ENCODE data around the gene DES. TPM values are rescaled to one million over a fixed set of nuclear protein-coding genes. Genes with fewer than 3 reads are reported as not detected.
"Not testable (repeated sequence)": the region's sequence is repeated elsewhere in the genome, so short reads cannot be mapped to it uniquely, and the experiment has no call there.

Gene DES
- total RNA-seq, 1 experiment from 2014 or later = not detected

DNA sequence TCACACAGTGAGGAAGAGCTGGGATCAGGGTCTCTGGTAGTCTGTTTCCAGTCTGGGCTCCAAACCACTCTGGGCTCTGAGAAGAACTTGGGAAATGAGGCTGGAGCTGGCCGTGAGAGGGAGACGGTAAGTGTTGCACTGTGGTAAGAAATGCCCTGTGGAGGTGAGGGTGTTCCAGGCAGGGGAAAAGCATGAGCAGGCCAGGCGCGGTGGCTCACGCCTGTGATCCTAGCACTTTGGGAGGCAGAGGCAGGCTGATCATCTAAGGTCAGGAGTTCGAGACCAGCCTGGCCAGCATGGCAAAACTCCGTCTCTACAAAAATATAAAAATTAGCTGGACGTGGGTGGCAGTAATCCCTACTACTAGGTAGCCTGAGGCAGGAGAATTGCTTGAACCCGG, 14.3 kb upstream of the DES start:
- no peak overlapping the region for H3K27ac ChIP-seq (ENCODE audit: low read length)
- no peak overlapping the region for H3K9ac ChIP-seq (ENCODE audit: low read length)
- no peaks in the 10 kb centered on the region for H3K27me3 ChIP-seq (ENCODE audit: low read length)
- no peaks in the 10 kb centered on the region for H3K9me2 ChIP-seq (replicated peaks; ENCODE audit: insufficient read depth, low read length)
- no peak for DNase-seq
- no peaks in the 10 kb centered on the region for H3K36me3 ChIP-seq (ENCODE audit: insufficient read depth, low read length)
- no peak overlapping the region for H3K4me3 ChIP-seq (ENCODE audit: low read length)
- no peaks in the 10 kb centered on the region for H3K4me1 ChIP-seq (ENCODE audit: low read length)
- no peaks in the 10 kb centered on the region for H4K20me1 ChIP-seq (ENCODE audit: insufficient read depth, low read depth, low read length)
- H2AFZ ChIP-seq (ENCODE audit: low read length) = no peak overlapping the region
- H3K4me2 ChIP-seq (ENCODE audit: low read depth, low read length, poor library complexity, severe bottlenecking) = no peak overlapping the region
- no peaks in the 10 kb centered on the region for H3K9me3 ChIP-seq (ENCODE audit: low read length)
- no peaks in the 10 kb centered on the region for H3K79me2 ChIP-seq (ENCODE audit: low read length)

DNA sequence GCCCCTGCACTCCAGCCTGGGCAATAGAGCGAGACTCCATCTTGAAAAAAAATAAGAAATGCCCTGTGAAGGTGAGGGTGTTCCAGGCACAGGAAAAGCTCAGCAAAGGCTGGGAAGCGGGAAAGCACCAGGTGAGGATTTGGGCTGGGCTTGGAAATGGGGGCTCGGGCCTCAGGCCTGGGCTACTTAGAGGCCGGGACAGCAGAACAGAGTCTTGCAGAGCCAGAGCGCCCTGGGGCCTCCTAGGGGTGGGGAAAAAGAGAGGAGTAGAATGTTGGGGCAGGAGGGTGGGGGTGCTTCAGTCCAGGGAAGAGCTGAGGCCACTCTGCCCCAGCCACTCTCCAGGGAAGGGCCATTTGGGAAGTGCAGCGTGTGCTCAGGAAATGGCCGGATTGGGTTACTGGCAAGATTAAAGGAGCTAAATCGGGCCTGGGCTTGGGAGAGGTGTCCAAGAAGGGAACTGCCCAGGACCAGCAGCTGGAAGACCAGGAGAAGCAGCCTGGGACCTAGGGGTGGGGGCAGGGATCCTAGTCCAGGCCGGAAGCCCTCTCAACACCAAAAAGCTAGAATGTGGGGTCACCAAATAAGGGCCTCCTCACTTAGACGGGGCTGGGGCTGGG, 13.8 kb upstream of the DES start:
- Histone ChIP-seq H4K20me1 (ENCODE audit: insufficient read depth, low read depth, low read length) (no peaks in the 10 kb centered on the region), H3K4me2 (ENCODE audit: low read depth, low read length, poor library complexity, severe bottlenecking) (no peak overlapping the region), H3K9me2 (replicated peaks; ENCODE audit: insufficient read depth, low read length) (no peaks in the 10 kb centered on the region), H2AFZ (ENCODE audit: low read length) (no peak overlapping the region), H3K9ac (ENCODE audit: low read length) (no peak overlapping the region), H3K4me1 (ENCODE audit: low read length) (no peaks in the 10 kb centered on the region), H3K27me3 (ENCODE audit: low read length) (no peaks in the 10 kb centered on the region), H3K79me2 (ENCODE audit: low read length) (no peaks in the 10 kb centered on the region), H3K9me3 (ENCODE audit: low read length) (no peaks in the 10 kb centered on the region), H3K36me3 (ENCODE audit: insufficient read depth, low read length) (no peaks in the 10 kb centered on the region), H3K4me3 (ENCODE audit: low read length) (no peak overlapping the region), H3K27ac (ENCODE audit: low read length) (no peak overlapping the region)
- no peak for DNase-seq

DNA sequence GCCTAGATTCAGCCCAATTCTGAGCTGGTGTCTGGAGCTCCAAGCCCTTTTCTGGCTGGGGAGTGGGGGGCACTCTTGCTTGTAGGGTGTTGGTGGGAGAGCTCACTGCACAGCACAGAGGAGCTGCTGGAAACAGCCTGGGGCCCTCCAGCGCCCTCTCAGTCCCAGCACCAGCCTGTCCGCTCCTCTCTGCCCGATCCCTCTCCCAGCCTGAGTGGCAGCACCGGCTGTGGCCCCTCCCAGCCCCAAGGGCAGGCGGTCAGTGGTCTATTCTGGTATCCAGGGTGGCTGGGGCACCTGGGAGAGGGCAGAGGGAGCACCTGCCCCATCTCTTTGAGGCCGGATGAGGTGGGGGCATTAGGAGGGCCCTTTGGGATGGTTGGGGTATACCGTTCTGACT, 13.2 kb upstream of the DES start:
- Histone ChIP-seq H3K36me3 (ENCODE audit: insufficient read depth, low read length) (no peaks in the 10 kb centered on the region), H3K9me3 (ENCODE audit: low read length) (no peaks in the 10 kb centered on the region), H2AFZ (ENCODE audit: low read length) (no peak overlapping the region), H3K79me2 (ENCODE audit: low read length) (no peaks in the 10 kb centered on the region), H3K4me1 (ENCODE audit: low read length) (no peaks in the 10 kb centered on the region), H3K9ac (ENCODE audit: low read length) (no peak overlapping the region), H3K4me3 (ENCODE audit: low read length) (no peak overlapping the region), H4K20me1 (ENCODE audit: insufficient read depth, low read depth, low read length) (no peaks in the 10 kb centered on the region), H3K4me2 (ENCODE audit: low read depth, low read length, poor library complexity, severe bottlenecking) (no peak overlapping the region), H3K27me3 (ENCODE audit: low read length) (no peaks in the 10 kb centered on the region), H3K27ac (ENCODE audit: low read length) (no peak overlapping the region), H3K9me2 (replicated peaks; ENCODE audit: insufficient read depth, low read length) (no peaks in the 10 kb centered on the region)
- no peak for DNase-seq

DNA sequence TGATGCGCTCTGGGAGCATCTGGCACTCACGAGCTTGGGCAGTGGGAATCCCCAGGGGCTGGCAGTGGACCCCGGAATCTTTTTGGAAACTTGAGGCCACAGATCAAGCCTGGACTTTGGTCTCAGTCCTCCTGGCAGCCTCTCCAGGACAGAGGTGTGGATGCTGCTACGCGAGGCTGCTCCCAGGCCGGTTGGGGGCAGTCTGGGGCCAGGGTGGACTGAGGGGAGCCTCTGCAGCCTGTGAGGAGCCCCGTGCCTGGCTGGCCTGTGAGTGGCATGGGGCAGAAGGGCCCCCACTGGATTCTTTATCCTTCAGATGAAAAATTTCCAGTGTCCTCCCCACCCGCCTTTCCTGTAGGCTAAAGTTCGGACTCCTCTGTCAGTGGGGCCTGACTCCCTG, 12.7 kb upstream of the DES start:
- H3K4me1 ChIP-seq (ENCODE audit: low read length) = no peaks in the 10 kb centered on the region
- no peaks in the 10 kb centered on the region for H3K36me3 ChIP-seq (ENCODE audit: insufficient read depth, low read length)
- H2AFZ ChIP-seq (ENCODE audit: low read length) = no peak overlapping the region
- H3K9ac ChIP-seq (ENCODE audit: low read length) = no peak overlapping the region
- H4K20me1 ChIP-seq (ENCODE audit: insufficient read depth, low read depth, low read length) = no peaks in the 10 kb centered on the region
- no peaks in the 10 kb centered on the region for H3K27me3 ChIP-seq (ENCODE audit: low read length)
- no peaks in the 10 kb centered on the region for H3K9me3 ChIP-seq (ENCODE audit: low read length)
- no peak overlapping the region for H3K27ac ChIP-seq (ENCODE audit: low read length)
- no peak overlapping the region for H3K4me3 ChIP-seq (ENCODE audit: low read length)
- no peaks in the 10 kb centered on the region for H3K79me2 ChIP-seq (ENCODE audit: low read length)
- H3K4me2 ChIP-seq (ENCODE audit: low read depth, low read length, poor library complexity, severe bottlenecking) = no peak overlapping the region
- H3K9me2 ChIP-seq (replicated peaks; ENCODE audit: insufficient read depth, low read length) = no peaks in the 10 kb centered on the region
- DNase-seq = no peak

DNA sequence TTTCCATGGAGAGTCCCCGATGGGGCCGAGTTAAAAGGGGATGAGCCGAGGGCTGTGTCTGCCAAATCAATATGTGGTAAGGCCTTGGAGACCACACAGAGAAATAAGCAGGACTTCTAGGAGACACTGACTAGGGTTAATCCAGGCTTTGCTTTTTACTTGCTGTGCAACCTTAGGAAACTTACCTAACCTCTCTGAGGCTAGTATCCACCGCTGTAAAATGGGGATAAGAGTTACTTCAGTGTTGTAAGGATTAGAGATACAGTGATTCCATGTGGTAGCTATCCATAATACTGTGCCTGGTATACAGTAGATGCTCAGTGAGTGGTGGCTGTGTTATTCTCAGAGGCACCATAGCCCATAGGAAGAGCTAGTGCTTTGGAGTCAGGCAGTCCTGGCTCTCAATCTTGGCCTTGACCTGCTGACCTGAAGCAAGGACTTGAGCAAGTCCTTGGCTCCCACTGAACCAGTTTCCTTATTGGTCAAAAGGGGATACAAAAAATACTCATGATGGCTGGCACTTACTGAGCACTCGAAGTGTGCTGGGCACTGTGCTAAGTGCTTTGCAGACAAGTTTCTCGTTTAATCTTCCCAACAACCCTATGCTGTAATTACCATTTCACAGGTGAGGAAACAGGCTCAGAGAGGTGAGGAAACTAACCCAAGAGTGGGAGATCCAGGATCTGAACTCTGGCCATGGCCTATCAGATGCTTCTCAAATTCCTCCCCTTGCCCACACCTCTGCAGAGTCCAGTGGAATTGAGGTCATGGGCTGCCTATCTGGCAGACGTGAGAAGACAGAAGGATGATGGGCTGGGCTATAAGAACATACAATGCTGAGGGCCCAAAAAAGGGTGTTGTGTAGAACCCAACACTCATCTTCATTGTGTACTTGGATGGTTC, 12.0 kb upstream of the DES start:
- no peaks in the 10 kb centered on the region for H3K9me2 ChIP-seq (replicated peaks; ENCODE audit: insufficient read depth, low read length)
- H3K79me2 ChIP-seq (ENCODE audit: low read length) = no peaks in the 10 kb centered on the region
- H4K20me1 ChIP-seq (ENCODE audit: insufficient read depth, low read depth, low read length) = no peaks in the 10 kb centered on the region
- no peaks in the 10 kb centered on the region for H3K27me3 ChIP-seq (ENCODE audit: low read length)
- no peak for DNase-seq
- H3K9ac ChIP-seq (ENCODE audit: low read length) = no peak overlapping the region
- H3K9me3 ChIP-seq (ENCODE audit: low read length) = no peaks in the 10 kb centered on the region
- H3K36me3 ChIP-seq (ENCODE audit: insufficient read depth, low read length) = no peaks in the 10 kb centered on the region
- H3K4me1 ChIP-seq (ENCODE audit: low read length) = no peaks in the 10 kb centered on the region
- H3K4me3 ChIP-seq (ENCODE audit: low read length) = no peak overlapping the region
- no peak overlapping the region for H3K27ac ChIP-seq (ENCODE audit: low read length)
- H2AFZ ChIP-seq (ENCODE audit: low read length) = no peak overlapping the region
- no peak overlapping the region for H3K4me2 ChIP-seq (ENCODE audit: low read depth, low read length, poor library complexity, severe bottlenecking)

DNA sequence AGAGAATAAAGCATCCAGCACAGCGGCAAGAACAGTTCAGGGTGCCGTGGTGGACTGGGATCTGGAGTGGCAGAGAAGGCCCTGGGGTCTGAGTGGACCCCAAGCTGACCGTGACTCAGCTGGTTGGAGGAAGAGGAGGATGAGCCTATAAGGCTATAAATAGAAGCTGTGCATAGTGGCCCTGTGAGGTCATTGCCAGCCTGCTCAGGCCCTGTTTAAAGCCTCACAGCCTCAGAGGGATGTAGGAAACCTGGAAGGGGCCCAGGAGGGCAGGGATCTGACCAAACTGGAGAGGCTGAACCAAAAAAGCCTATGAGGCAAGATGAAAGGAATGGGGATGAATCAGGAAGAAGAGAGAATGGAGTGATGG, 11.3 kb upstream of the DES start:
- Histone ChIP-seq H3K27me3 (ENCODE audit: low read length) (no peaks in the 10 kb centered on the region), H3K36me3 (ENCODE audit: insufficient read depth, low read length) (no peaks in the 10 kb centered on the region), H3K4me2 (ENCODE audit: low read depth, low read length, poor library complexity, severe bottlenecking) (no peak overlapping the region), H3K9me3 (ENCODE audit: low read length) (no peaks in the 10 kb centered on the region), H3K9ac (ENCODE audit: low read length) (no peak overlapping the region), H3K27ac (ENCODE audit: low read length) (no peak overlapping the region), H2AFZ (ENCODE audit: low read length) (no peak overlapping the region), H3K4me1 (ENCODE audit: low read length) (no peaks in the 10 kb centered on the region), H4K20me1 (ENCODE audit: insufficient read depth, low read depth, low read length) (no peaks in the 10 kb centered on the region), H3K4me3 (ENCODE audit: low read length) (no peak overlapping the region), H3K79me2 (ENCODE audit: low read length) (no peaks in the 10 kb centered on the region), H3K9me2 (replicated peaks; ENCODE audit: insufficient read depth, low read length) (no peaks in the 10 kb centered on the region)
- no peak for DNase-seq

DNA sequence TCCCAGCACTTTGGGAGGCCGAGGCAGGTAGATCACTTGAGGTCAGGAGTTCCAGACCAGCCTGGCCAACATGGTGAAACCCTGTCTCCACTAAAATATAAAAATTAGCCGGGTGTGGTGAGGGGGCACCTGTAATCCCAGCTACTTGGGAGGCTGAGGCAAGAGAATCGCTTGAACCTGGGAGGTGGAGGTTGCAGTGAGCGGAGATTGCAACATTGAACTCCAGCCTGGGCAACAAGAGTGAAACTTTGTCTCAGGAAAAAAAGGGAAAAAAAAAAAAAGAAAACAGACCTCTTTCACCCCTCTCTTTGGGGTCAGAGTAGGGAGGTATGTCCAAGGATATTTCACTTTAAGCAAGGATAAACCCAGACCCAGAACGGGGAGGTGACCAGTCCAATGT, 10.8 kb upstream of the DES start:
- not testable (repeated sequence) for H2AFZ ChIP-seq (ENCODE audit: low read length); H3K9ac ChIP-seq (ENCODE audit: low read length); H3K4me3 ChIP-seq (ENCODE audit: low read length); H3K9me2 ChIP-seq (replicated peaks; ENCODE audit: insufficient read depth, low read length); H3K27me3 ChIP-seq (ENCODE audit: low read length); DNase-seq; H3K36me3 ChIP-seq (ENCODE audit: insufficient read depth, low read length); H3K9me3 ChIP-seq (ENCODE audit: low read length); H3K4me2 ChIP-seq (ENCODE audit: low read depth, low read length, poor library complexity, severe bottlenecking); H4K20me1 ChIP-seq (ENCODE audit: insufficient read depth, low read depth, low read length); H3K27ac ChIP-seq (ENCODE audit: low read length); H3K4me1 ChIP-seq (ENCODE audit: low read length); H3K79me2 ChIP-seq (ENCODE audit: low read length)

GRCh38 chr2:219408204-219408603, 10.0 kb upstream of the DES start:
- no peak overlapping the region for H3K4me2 ChIP-seq (ENCODE audit: low read depth, low read length, poor library complexity, severe bottlenecking)
- no peaks in the 10 kb centered on the region for H3K9me2 ChIP-seq (replicated peaks; ENCODE audit: insufficient read depth, low read length)
- H4K20me1 ChIP-seq (ENCODE audit: insufficient read depth, low read depth, low read length) = no peaks in the 10 kb centered on the region
- no peak overlapping the region for H3K4me3 ChIP-seq (ENCODE audit: low read length)
- no peaks in the 10 kb centered on the region for H3K36me3 ChIP-seq (ENCODE audit: insufficient read depth, low read length)
- no peak overlapping the region for H2AFZ ChIP-seq (ENCODE audit: low read length)
- H3K27ac ChIP-seq (ENCODE audit: low read length) = no peak overlapping the region
- DNase-seq = no peak
- no peaks in the 10 kb centered on the region for H3K27me3 ChIP-seq (ENCODE audit: low read length)
- no peak overlapping the region for H3K9ac ChIP-seq (ENCODE audit: low read length)
- no peaks in the 10 kb centered on the region for H3K4me1 ChIP-seq (ENCODE audit: low read length)
- H3K79me2 ChIP-seq (ENCODE audit: low read length) = no peaks in the 10 kb centered on the region
- no peaks in the 10 kb centered on the region for H3K9me3 ChIP-seq (ENCODE audit: low read length)

Data from Karpas-422 (cell line).